Measurements from ENCODE around the gene DDX41.
"Not testable (repeated sequence)": the region's sequence is repeated elsewhere in the genome, so short reads cannot be mapped to it uniquely, and the experiment has no call there.

DDX41 gene

GRCh38 chr5:177537389-177538361 lies 20.9 kb upstream of the DDX41 start:
- DNase-seq = no peak

DNA sequence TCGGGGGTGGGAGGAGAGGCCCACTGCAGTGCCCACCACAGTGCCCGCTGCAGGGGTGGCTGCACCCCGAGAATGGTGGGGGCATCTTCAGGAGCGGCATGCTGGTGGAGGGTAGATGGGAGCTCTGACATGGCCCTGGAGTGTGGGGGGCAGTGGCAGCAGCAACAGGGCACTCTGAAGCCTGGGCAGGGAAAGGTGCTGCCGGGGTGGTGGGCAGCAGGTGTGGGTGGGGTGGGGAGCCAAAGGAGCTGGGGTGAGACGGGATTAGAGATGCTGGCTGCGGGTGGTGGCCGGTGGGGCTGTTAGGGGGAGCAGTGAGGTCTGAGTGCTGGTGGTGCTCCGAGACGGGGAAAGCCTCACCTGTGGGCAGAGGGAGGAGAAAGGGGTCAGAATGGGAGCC lies 19.6 kb upstream of the DDX41 start:
- DNase-seq = no peak

DNA sequence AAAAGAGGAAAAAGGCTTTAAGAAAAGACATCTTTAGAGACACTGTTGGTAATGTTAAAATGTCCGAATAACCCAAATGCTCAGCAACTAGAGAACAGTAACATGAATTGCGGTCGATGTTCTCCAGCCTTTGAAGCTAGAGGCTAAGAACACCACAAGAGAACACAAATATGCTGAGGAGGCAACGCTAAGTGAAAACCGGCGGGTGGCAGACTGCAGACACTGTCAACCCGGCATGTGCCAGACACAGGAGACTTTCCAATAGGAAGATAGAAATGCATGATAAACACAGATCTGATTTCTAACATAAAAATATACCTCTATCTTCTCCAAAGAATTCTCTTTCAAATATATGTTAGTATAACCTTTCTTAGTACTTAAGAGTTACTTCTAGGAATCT lies 18.4 kb upstream of the DDX41 start:
- no peak for DNase-seq

DNA sequence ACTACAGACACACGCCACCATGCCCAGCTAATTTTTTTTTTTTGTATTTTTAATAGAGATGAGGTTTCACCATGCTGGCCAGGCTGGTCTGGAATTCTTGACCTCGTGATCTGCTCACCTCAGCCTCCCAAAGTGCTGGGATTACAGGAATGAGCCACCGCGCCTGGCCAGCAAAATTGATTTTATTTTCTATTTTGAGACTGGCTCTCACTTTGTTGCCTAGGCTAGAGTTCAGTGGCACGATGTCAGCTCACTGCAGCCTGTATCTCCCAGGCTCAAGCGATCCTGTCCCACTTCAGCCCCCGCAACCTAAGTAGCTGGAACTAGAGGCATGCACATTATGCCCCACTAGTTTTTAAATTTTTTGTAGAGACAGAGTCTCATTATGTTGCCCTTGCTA lies 17.7 kb upstream of the DDX41 start:
- DNase-seq = not testable (repeated sequence)

GRCh38 chr5:177531209-177531940 lies 14.6 kb upstream of the DDX41 start:
- no peak for DNase-seq

GRCh38 chr5:177530638-177531037 lies 13.9 kb upstream of the DDX41 start:
- DNase-seq = no peak

- DNase-seq = no peak
Measured at GRCh38 chr5:177529247-177530203, 12.8 kb upstream of the DDX41 start.

GRCh38 chr5:177528631-177529030 lies 11.9 kb upstream of the DDX41 start:
- DNase-seq = no peak

GRCh38 chr5:177527595-177527994 lies 10.8 kb upstream of the DDX41 start:
- DNase-seq = no peak

- no peak for DNase-seq
Measured at GRCh38 chr5:177526791-177527190, 10.0 kb upstream of the DDX41 start.

DNA sequence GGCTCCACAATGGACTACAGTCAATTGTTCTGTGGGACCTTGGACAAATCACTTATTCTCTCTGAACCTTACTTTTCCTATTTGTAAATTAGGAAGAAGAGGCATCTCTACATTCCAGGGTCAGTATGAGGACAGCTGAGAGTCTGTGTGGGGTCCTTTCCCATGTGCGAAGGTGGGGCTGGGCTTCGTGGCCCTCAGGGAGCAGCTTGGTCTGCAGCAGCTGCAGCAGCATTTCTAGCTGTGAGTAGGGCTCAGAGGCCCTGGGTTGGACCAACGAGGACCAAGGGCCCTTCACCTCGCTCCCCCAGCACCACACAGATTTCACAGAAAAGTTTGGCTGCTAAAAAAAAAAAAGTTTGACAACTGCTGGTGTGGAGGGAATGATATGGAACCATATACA lies 9.4 kb upstream of the DDX41 start:
- DNase-seq = no peak

DNA sequence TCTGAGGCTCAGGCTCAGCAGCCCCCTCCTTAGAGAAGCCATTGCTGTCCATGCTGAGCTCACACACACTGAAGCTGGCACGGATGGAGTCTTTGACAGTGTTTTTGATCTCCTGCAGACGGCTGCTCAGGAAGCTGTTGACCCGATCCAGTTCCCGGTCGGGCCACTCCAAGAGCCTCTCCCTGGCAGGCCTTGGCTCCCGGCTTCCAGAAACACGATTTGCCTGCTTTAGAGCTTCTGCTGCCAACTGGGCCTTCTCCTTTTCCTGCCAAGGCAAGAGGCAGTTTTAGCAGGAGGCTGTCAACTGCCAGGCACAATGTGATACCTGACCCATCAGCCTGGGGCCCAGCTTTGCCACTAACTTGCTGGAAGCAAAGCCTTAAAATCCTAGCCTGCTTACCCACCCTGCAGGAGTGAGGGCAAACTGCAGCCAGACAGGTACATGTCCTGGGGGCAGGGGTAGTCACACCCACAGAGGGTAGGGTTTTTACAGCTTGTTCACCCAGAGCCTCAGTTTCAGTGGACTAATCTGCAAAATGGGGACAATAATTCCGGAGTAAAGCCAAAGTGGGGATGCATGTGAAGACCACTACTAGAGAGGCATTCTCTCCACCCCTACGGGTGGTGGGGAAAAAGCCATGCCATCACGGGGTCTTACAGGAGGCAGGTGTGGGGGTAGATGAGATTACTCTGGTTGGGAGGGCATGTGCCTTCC lies 8.3 kb upstream of the DDX41 start:
- no peak for DNase-seq

DNA sequence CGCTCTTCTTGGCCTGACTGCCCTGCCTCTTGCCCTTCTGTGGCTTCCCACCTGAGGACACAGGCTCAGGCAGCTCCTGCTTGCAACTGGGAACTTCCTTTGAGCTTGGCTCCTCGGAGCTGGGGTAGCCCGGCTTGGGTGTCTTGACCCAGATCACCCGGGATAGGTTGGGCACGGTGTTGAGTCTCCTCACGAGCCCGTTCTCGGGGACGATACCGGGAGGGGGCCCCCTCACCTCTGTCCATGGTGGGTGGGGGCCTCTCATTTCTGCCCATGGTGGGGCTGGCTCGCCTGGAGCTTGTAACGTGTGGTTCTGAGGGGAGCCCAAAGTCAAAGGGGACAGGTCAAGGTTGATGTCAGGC lies 7.8 kb upstream of the DDX41 start:
- DNase-seq = no peak

DNA sequence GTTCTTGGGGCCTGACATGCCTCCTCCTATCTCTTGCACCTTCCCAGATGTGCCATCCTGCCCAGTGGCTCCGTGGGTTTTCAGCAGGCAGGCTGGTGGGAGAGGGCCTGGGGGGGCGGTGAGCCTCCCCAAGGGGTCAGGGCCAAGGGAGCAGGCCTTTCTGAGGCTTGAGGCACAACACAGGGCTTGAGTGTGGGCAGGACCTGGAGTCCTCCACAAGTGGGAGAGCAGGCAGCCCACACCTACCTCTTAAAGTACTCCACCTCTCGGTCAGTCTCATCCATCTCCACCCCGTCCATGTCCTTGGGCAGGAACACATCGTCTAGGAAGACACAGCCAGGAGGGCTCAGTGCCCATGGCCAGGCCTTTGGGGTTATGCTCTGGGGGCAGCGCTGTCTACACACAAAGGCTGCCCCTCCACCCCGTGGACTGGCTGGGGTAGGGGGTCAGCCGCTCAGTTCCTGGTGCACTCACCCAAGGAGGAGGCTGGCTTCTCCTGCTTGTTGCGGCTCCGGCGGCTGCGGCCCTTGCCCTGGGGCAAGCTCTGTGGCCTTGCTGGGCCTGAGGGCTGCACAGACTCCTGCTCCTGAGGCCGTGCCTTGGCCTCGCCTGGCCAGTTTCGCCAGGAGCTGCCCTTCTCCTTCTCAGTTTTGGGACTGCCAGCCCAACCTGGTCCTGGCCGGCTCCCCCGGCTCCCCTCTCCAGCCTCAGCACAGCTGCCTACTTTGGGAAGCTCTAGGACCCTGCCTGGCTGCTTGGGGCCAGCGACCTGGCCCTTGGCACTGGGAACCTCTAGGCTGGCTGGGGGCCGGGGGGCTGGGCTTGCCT lies 7.2 kb upstream of the DDX41 start:
- no peak for DNase-seq

GRCh38 chr5:177520916-177521513 lies 4.3 kb upstream of the DDX41 start:
- no peak for DNase-seq

GRCh38 chr5:177520271-177520670 lies 3.5 kb upstream of the DDX41 start:
- no peak for DNase-seq

DNA sequence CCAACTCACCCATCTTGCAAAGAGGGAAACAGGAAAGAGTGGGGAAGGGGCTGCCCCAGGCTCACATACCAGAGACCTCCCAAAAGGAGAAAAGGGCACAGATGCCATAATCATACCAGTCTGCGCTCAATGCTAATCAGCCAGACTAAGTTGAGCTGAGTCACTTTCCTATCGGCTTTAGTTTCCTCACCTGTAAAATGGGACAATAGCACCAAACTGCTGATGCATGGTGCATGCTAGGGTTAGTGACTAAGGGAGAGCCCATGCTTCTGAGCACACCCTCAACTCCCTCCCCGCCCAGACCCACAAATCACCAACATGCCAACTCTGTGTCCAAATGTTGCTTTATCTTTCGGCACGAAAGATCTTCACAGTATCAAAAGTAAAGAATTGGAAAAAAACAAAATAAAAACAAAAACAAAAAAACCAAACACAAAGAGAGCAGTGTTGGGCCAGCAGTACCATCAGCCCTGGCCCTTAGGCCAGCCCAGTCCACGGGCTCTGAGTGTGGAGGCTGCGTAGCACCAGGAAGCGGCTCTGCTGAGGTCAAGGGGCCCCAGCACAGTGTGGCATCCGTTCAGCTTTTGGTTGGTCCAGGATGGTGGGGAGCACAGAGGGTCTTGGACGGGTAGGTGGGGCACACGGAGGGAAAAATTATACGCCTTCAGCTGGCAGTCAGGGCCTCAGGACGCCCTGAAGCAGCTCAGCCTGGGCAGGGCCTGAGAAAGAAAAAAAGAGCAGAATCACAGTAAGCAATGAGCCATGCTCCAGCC lies 2.9 kb upstream of the DDX41 start:
- DNase-seq = no peak

GRCh38 chr5:177515580-177515979 lies 1.2 kb downstream of the DDX41 start:
- DNase-seq = no peak

GRCh38 chr5:177514541-177514940 lies 2.2 kb downstream of the DDX41 start:
- DNase-seq = no peak

GRCh38 chr5:177513500-177513899 lies 3.3 kb downstream of the DDX41 start:
- DNase-seq = no peak

All from inflammatory macrophage (primary cell).